Epithelial cell of proximal tubule (primary cell): ENCODE data around the gene RNF115. TPM values are rescaled to one million over a fixed set of nuclear protein-coding genes. Genes with fewer than 3 reads are reported as not detected.

Experiments
- DNase-seq: peaks from one replicate; pipeline ENCODE4 v3.0.0-alpha.2; 2011; ENCODE audit warnings: low read depth
- H3K4me3 ChIP-seq: 2 replicates; pipeline ENCODE4 v1.5.1; 2011; ENCODE audit warnings: low read depth, mild to moderate bottlenecking, low read length
- total RNA-seq: library from RNA; depleted of rRNA; stranded (reverse); fragments of >200 nt; gene quantifications from 2 replicates; pipeline ENCODE4 v1.2.3, GENCODE V29; 2015
- TF ChIP-seq, protein P1 (sequence below): conservative IDR thresholded peaks from 2 replicates; pipeline ENCODE4 v1.5.1; 2012; ENCODE audit warnings: low read depth, mild to moderate bottlenecking, low read length

Gene RNF115
- total RNA-seq, 1 donor from 2014 or later: 10.4 TPM

GRCh38 chr1:145759721-145760120 is 64.2 kb downstream of the RNF115 start:
- no peak overlapping the region for H3K4me3 ChIP-seq
- TF ChIP-seq, protein P1, sequence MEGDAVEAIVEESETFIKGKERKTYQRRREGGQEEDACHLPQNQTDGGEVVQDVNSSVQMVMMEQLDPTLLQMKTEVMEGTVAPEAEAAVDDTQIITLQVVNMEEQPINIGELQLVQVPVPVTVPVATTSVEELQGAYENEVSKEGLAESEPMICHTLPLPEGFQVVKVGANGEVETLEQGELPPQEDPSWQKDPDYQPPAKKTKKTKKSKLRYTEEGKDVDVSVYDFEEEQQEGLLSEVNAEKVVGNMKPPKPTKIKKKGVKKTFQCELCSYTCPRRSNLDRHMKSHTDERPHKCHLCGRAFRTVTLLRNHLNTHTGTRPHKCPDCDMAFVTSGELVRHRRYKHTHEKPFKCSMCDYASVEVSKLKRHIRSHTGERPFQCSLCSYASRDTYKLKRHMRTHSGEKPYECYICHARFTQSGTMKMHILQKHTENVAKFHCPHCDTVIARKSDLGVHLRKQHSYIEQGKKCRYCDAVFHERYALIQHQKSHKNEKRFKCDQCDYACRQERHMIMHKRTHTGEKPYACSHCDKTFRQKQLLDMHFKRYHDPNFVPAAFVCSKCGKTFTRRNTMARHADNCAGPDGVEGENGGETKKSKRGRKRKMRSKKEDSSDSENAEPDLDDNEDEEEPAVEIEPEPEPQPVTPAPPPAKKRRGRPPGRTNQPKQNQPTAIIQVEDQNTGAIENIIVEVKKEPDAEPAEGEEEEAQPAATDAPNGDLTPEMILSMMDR: no peak
- no peak for DNase-seq

DNA sequence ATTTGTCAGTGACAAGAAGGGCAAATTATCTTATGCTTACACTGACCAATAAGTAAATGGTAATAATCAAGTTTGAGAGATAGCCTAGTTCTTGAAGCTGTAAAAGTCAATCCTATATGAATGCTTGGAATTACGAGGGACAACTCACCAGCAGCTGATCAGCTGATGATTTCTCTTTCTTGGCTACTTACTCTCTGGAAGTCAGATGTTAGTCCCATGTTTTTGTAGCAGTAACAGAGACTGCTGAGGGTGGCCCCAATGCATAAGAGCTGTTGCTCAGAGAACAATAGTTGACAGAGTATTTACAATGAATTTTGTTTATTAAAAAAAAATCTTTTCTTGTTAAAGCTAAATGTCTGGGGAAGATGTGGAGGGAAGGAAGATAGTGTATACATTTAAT is 65.3 kb downstream of the RNF115 start:
- DNase-seq: no peak
- TF ChIP-seq, protein P1: no peak
- H3K4me3 ChIP-seq: no peak overlapping the region

DNA sequence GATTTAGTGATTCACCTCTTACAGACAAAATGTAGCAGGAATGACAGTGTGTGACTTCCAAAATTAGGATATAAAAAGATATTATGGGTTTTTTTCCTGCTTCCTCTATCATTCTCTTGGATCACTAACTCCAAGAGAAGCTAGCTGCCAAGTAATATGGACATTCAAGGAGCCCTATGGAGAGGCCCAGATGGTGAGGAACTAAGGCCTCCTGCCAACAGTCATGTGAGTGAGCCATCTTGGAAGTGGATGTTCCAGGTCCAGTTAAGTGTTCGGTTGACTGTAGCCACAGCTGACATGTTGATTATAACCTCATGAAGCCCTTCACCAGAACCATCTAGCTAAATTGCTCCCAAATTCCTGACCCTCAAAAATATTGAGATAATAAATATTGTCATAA is 65.8 kb downstream of the RNF115 start:
- TF ChIP-seq, protein P1: no peak
- no peak for DNase-seq
- H3K4me3 ChIP-seq: no peak overlapping the region

GRCh38 chr1:145757420-145757819 is 66.5 kb downstream of the RNF115 start:
- no peak for DNase-seq
- TF ChIP-seq, protein P1: no peak
- H3K4me3 ChIP-seq: no peak overlapping the region

DNA sequence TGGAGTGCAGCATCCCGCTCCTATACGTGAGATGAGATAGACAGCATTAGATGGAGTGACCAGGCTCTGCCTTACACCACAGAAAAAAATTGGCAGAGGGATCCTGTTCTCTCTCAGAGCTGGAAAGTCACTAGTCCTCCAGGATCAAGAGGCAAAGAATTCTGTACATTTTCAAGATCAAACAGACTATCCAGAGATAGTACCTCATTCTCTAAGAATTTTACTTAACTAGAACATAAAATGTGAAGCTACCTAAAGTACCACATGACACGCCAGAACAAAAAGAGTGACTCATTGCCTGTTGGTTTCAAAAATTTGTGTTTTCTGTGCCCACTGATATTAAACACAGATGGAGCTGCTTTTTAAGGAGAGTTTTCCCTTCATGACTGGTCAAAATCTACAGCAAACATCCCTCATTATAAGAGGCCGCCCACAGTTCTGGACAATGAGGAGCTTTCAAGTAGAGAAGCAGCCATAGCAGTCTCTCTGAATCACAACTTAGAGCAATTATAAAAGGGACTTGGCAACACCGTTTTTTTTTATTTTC is 72.3 kb downstream of the RNF115 start:
- TF ChIP-seq, protein P1: no peak
- DNase-seq: no peak
- H3K4me3 ChIP-seq: no peak overlapping the region

- no peak overlapping the region for H3K4me3 ChIP-seq
- DNase-seq: no peak
- TF ChIP-seq, protein P1: no peak
These were observed 73.5 kb downstream of the RNF115 start for GRCh38 chr1:145750426-145750825.
